Activated T-helper 1 cell treated with anti-CD3 and anti-CD28 coated beads, Interleukin-12 subunit alpha, Interleukin-12 subunit beta, Interleukin-2, Interleukin-4 antibody, amounts not matched to agents 30 ng/mL and 10 ng/mL and 1 ng/mL, durations not matched to agents 14 hours and 24 hours and 36 hours (primary cell): ENCODE results near the gene UBE3C. TPM values are rescaled to one million over a fixed set of nuclear protein-coding genes. Genes with fewer than 3 reads are reported as not detected.

ENCODE experiments used
- DNase-seq: peaks from one replicate; pipeline ENCODE4 v3.0.0; 2021; ENCODE audit warnings: low spot score
- H3K27ac Mint-ChIP-seq: one replicate; pipeline ENCODE4 v1.8.0; 2021; ENCODE audit warnings: mild to moderate bottlenecking, mixed read lengths
- H3K27me3 Mint-ChIP-seq: one replicate; pipeline ENCODE4 v1.8.0; 2022; ENCODE audit warnings: mild to moderate bottlenecking, moderate library complexity, mixed read lengths; ENCODE audit not compliant: insufficient read depth
- H3K36me3 Mint-ChIP-seq: one replicate; pipeline ENCODE4 v1.8.0; 2021; ENCODE audit warnings: low read depth, mixed read lengths
- H3K4me1 Mint-ChIP-seq: one replicate; pipeline ENCODE4 v1.8.0; 2021; ENCODE audit warnings: low read depth, mixed read lengths
- H3K4me3 Mint-ChIP-seq: one replicate; pipeline ENCODE4 v1.8.0; 2021; ENCODE audit warnings: mild to moderate bottlenecking, moderate library complexity, mixed read lengths
- H3K9me3 Mint-ChIP-seq: one replicate; pipeline ENCODE4 v1.8.0; 2021; ENCODE audit warnings: mixed read lengths
- intact Hi-C: fragments of 100-400 bp; cut with micrococcal nuclease; formaldehyde crosslinking; loops from one replicate; pipeline ENCODE4 v1.15.1; 2024
- total RNA-seq: library from RNA; stranded (reverse); gene quantifications from 2 replicates; pipeline ENCODE4 v1.2.3, GENCODE V29; 2022

UBE3C gene
- total RNA-seq, 1 donor from 2014 or later: 91.5 TPM

- Mint-ChIP-seq H3K27ac (no peak overlapping the region), H3K4me1 (no peaks in the 10 kb centered on the region), H3K27me3 (peaks cover 5% of the 10 kb centered on the region), H3K9me3 (no peaks in the 10 kb centered on the region), H3K4me3 (no peak overlapping the region), H3K36me3 (no peaks in the 10 kb centered on the region)
- intact Hi-C loops: no loop called here
- DNase-seq: no peak
Observed at GRCh38 chr7:157284229-157285014, 145.7 kb downstream of the UBE3C start.

- H3K4me3 Mint-ChIP-seq: no peak overlapping the region
- intact Hi-C loops: no loop called here
- no peak overlapping the region for H3K27ac Mint-ChIP-seq
- H3K27me3 Mint-ChIP-seq: peaks cover 8% of the 10 kb centered on the region
- no peaks in the 10 kb centered on the region for H3K36me3 Mint-ChIP-seq
- H3K4me1 Mint-ChIP-seq: no peaks in the 10 kb centered on the region
- H3K9me3 Mint-ChIP-seq: no peaks in the 10 kb centered on the region
- DNase-seq: no peak
Observed at GRCh38 chr7:157291404-157292080, 152.8 kb downstream of the UBE3C start.

- peaks cover 8% of the 10 kb centered on the region for H3K27me3 Mint-ChIP-seq
- no peaks in the 10 kb centered on the region for H3K36me3 Mint-ChIP-seq
- DNase-seq: no peak
- H3K4me3 Mint-ChIP-seq: no peak overlapping the region
- intact Hi-C loops: no loop called here
- H3K4me1 Mint-ChIP-seq: no peaks in the 10 kb centered on the region
- H3K9me3 Mint-ChIP-seq: no peaks in the 10 kb centered on the region
- no peak overlapping the region for H3K27ac Mint-ChIP-seq
Observed at GRCh38 chr7:157292258-157292657, 153.5 kb downstream of the UBE3C start.

- Mint-ChIP-seq H3K4me3 (no peak overlapping the region), H3K4me1 (no peaks in the 10 kb centered on the region), H3K36me3 (no peaks in the 10 kb centered on the region), H3K27me3 (peaks cover 8% of the 10 kb centered on the region), H3K27ac (no peak overlapping the region), H3K9me3 (no peaks in the 10 kb centered on the region)
- intact Hi-C loops: no loop called here
- no peak for DNase-seq
Observed at GRCh38 chr7:157292770-157293412, 154.2 kb downstream of the UBE3C start.

- H3K9me3 Mint-ChIP-seq: no peaks in the 10 kb centered on the region
- no peak overlapping the region for H3K27ac Mint-ChIP-seq
- DNase-seq: no peak
- intact Hi-C loops: no loop called here
- no peaks in the 10 kb centered on the region for H3K36me3 Mint-ChIP-seq
- H3K4me3 Mint-ChIP-seq: no peak overlapping the region
- H3K27me3 Mint-ChIP-seq: peaks cover 6% of the 10 kb centered on the region
- no peaks in the 10 kb centered on the region for H3K4me1 Mint-ChIP-seq
Observed at GRCh38 chr7:157293413-157293788, 154.7 kb downstream of the UBE3C start.

GRCh38 chr7:157294773-157295172, 156.0 kb downstream of the UBE3C start:
- Mint-ChIP-seq H3K27ac (no peak overlapping the region), H3K9me3 (no peaks in the 10 kb centered on the region), H3K27me3 (no peaks in the 10 kb centered on the region), H3K4me3 (no peak overlapping the region), H3K4me1 (peaks cover 9% of the 10 kb centered on the region), H3K36me3 (no peaks in the 10 kb centered on the region)
- intact Hi-C loops: no loop called here
- no peak for DNase-seq

- H3K9me3 Mint-ChIP-seq: no peaks in the 10 kb centered on the region
- H3K4me3 Mint-ChIP-seq: no peak overlapping the region
- H3K4me1 Mint-ChIP-seq: peaks cover 9% of the 10 kb centered on the region
- DNase-seq: no peak
- intact Hi-C loops: no loop called here
- H3K27ac Mint-ChIP-seq: no peak overlapping the region
- no peaks in the 10 kb centered on the region for H3K36me3 Mint-ChIP-seq
- H3K27me3 Mint-ChIP-seq: no peaks in the 10 kb centered on the region
Observed at GRCh38 chr7:157295338-157295737, 156.6 kb downstream of the UBE3C start.

GRCh38 chr7:157297185-157297584, 158.5 kb downstream of the UBE3C start:
- H3K4me1 Mint-ChIP-seq: peaks cover 26% of the 10 kb centered on the region
- no peaks in the 10 kb centered on the region for H3K36me3 Mint-ChIP-seq
- intact Hi-C loops: no loop called here
- DNase-seq: no peak
- no peaks in the 10 kb centered on the region for H3K9me3 Mint-ChIP-seq
- no peak overlapping the region for H3K27ac Mint-ChIP-seq
- H3K27me3 Mint-ChIP-seq: no peaks in the 10 kb centered on the region
- no peak overlapping the region for H3K4me3 Mint-ChIP-seq

- peaks cover 38% of the 10 kb centered on the region for H3K4me1 Mint-ChIP-seq
- intact Hi-C loops: no loop called here
- no peak for DNase-seq
- no peak overlapping the region for H3K4me3 Mint-ChIP-seq
- H3K9me3 Mint-ChIP-seq: no peaks in the 10 kb centered on the region
- H3K27me3 Mint-ChIP-seq: no peaks in the 10 kb centered on the region
- H3K27ac Mint-ChIP-seq: peak overlapping the region; percentile 24
- H3K36me3 Mint-ChIP-seq: no peaks in the 10 kb centered on the region
Observed at GRCh38 chr7:157299317-157299612, 160.5 kb downstream of the UBE3C start.

GRCh38 chr7:157299613-157300368, 161.1 kb downstream of the UBE3C start:
- intact Hi-C loops: no loop called here
- Mint-ChIP-seq H3K4me1 (peaks cover 38% of the 10 kb centered on the region), H3K27me3 (no peaks in the 10 kb centered on the region), H3K27ac (peak overlapping the region; percentile 24), H3K36me3 (no peaks in the 10 kb centered on the region), H3K9me3 (no peaks in the 10 kb centered on the region), H3K4me3 (no peak overlapping the region)
- no peak for DNase-seq

GRCh38 chr7:157300369-157300825, 161.7 kb downstream of the UBE3C start:
- Mint-ChIP-seq H3K27ac (no peak overlapping the region), H3K9me3 (no peaks in the 10 kb centered on the region), H3K4me3 (no peak overlapping the region), H3K27me3 (no peaks in the 10 kb centered on the region), H3K4me1 (peaks cover 38% of the 10 kb centered on the region), H3K36me3 (no peaks in the 10 kb centered on the region)
- intact Hi-C loops: no loop called here
- no peak for DNase-seq

GRCh38 chr7:157301610-157302120, 162.9 kb downstream of the UBE3C start:
- no peaks in the 10 kb centered on the region for H3K36me3 Mint-ChIP-seq
- no peak for DNase-seq
- H3K27ac Mint-ChIP-seq: peak overlapping the region; percentile 98
- no peaks in the 10 kb centered on the region for H3K9me3 Mint-ChIP-seq
- no peaks in the 10 kb centered on the region for H3K27me3 Mint-ChIP-seq
- intact Hi-C loops: loop anchor here (1.0 to 2.0 kb wide), 5 partner anchors 17 to 189 kb away; partner anchors contain the start of gene DNAJB6
- peaks cover 44% of the 10 kb centered on the region for H3K4me1 Mint-ChIP-seq
- peak overlapping the region; percentile 32 for H3K4me3 Mint-ChIP-seq
